Putamen (tissue), 1 donor: ENCODE measurements around the gene PIK3R4.

ENCODE experiments used
- DNase-seq: peaks from one replicate; pipeline ENCODE4 v3.0.0-alpha.2; 2016; ENCODE audit warnings: low spot score

Gene PIK3R4

DNA sequence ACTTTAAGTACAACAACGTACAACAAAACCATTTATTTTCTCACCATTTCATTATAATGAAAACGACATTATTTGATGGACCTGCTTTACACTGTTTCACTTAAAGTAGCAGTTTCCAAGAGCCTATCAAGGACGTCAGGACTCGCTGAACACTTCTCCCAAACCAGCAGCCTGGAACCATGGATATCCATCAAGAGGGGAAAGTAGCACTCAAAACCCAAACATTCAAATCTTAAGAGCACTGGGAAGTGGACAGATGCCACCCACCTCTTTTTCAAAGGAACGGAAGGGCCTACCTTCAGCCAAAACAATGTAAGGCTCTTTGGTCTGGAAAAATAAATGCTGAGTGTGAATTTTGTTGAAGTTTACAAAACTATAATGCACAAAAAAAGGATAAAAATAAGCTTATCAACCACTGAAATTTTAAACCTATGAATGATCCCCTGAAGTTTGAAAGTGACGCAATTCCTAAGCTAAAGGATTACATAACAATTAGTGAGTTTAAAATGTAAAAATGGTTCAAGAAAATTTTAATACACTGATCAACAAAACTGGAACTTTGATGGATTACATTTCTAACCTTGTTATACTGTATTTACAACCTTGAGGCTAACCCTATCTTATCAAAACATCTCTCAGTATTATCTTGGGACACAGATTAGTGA is 4.6 kb downstream of the PIK3R4 start:
- DNase-seq, result no peak

DNA sequence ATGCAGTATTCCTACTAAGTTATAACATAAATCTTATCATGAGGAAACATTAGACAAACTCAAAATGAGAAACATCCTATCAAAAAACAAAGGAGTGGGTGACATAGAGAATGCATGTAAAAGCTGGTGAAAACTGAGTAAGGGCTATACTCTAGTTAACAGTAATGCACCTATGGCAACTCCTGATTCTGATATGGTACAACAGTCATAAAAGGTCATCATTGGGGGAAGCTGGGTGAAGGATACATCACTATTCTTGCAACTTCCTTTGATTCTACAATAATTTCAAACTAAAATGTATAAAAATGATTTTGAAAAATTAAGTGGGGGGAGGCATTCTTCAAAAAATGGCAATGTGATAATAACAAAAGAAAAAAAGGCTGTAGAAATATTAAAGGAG is 6.8 kb downstream of the PIK3R4 start:
- DNase-seq, result no peak

DNA sequence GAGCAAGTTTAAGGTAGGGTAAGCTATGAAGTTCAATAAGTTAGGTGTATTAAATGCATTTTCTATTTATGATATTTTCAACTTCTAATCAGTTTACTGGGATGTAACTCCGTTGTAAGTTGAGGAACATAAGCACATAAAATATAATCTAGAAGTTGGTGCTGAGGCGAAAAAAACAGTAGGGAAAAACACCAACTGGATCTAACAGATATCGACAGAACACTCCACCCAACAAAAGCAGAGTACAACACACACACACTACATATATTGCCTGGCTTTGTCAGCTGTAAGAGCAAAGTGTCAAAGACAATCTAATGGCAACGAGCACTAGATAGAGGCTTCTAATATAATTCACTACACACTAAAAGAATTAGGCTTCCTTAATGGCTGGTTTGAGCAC is 8.4 kb downstream of the PIK3R4 start:
- no peak for DNase-seq

DNA sequence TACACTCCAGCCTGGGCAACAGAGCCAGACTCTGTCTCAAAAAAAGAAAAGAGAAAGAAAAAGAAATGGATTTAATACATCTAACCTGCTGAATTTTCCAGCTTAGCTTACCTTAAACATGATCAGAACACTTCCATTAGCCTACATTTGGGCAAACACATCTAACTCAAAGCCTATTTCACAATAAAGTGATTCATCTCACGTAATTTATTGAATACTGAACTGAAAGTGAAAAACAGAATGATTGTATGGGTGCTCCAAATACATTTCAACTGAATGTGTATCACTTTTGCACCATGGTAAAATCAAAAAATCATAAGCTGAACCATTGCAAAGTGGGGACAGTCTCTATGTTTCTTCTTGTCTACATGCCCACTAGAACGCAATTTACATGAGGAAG is 9.0 kb downstream of the PIK3R4 start:
- no peak for DNase-seq

DNA sequence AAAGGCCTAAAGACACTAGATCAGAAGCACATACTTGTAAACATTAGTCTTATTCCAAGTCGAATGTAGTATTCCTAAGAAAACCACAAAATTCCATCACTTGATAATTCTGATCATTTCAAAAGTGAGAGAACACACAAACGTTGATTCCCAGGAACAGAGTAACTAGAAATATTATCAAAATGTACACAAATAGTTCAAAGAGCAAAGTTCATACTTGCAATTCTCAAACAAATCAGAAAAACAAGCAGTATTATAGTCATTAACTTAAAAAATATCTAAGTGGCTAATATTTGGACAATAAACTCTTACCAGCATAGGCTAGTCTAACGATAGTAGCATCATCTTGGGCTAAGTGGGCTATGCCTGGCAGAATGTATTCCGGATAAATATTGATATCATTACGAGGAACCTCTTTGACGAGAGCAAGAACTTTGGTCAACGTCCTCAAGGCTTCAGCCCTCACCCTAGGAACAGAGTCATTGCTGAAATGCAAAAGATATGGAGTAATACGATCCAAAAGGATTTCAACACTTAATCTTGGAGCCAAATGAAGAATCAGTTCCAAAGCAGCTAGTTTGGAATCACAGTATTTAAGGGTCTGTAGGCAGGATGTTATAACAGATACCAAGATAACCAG is 13.3 kb downstream of the PIK3R4 start:
- DNase-seq, result no peak

DNA sequence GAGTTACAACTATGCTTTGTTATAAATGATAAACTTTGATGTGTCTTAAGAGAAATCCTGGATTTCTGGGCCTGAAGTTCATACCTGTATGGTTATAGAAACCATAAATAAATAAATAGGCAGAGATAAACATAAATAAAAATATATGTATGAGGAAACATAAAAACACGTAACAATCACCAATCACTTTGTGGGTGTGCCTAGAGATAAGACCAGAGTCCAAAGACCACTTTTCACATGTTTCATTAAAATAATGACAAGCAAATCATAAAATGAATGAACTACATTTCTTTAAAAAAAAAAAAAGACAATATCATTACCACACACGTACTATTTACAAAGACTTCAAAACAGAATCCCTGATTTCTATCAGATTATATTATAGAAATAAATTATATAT is 14.1 kb downstream of the PIK3R4 start:
- no peak for DNase-seq

DNA sequence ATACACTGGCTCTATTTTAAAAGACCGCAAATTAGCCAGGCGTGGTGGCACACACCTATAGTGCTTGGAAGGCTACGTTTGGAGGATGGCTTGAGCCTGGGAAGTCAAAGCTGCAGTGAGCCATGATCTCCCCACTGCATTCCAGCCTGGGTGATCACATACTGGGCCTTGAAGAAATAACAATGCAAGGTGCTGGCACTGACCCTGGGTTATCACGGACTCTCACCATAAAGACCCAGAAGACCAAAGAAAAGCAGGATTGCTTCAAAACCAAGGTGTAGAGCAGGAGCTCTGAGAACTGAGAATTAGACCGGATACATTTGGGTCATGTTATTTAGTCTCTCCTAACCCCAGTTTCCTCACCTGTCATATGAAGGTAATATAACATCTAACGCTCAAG is 14.8 kb downstream of the PIK3R4 start:
- no peak for DNase-seq

DNA sequence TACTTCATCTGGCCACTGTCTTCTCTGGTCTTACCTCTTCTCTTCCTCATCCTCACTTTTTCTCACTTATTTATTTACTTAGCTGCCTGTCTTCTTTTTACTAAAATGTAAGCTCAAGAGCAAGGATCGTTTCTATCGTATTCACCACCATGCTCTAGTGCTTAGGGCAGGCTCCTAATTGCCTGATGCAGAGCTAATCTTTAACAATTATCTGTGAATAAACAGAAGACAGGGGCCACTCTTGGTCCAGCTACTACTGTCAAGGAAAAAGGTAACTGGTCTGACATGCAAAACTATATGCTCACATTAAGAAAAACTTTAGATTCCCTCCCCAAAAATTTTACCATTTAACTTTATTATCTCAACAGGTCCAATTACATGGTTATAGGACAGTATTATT is 17.5 kb downstream of the PIK3R4 start:
- DNase-seq, result no peak

DNA sequence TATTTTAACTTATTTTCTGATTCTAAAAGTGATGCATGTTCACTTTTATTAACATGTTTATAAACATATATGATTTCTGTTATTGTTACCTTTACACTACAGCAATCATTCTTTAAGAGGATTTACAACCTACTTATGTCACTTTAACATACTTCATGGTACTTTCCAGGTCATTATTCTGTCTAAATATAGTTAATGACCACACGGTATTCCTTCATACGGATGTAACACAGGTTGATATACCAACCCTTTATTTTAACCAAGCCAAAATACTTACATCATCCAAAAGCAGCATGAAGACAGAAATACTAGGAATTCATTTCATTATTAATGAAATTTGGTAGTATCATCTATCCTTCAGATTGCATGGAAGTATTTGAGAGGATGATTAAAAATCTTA is 18.6 kb downstream of the PIK3R4 start:
- DNase-seq, result no peak

DNA sequence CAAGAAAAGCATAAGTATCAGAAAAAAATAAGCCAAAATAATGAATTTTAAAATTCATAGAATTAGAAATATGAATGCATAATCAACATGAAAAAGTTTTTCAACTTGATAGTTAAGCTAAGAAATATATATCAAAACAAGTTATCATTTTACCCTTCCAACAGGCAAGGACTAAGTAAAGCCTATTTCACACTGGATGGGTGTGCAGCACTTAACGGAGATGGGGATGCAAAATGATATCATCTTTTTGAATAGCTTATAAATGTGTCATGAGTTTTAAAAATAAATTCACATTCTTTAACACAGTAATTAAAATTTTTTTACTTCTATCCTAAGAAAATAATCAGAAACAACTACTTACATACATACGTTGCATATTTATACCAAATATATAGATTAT is 20.9 kb downstream of the PIK3R4 start:
- DNase-seq, result no peak

DNA sequence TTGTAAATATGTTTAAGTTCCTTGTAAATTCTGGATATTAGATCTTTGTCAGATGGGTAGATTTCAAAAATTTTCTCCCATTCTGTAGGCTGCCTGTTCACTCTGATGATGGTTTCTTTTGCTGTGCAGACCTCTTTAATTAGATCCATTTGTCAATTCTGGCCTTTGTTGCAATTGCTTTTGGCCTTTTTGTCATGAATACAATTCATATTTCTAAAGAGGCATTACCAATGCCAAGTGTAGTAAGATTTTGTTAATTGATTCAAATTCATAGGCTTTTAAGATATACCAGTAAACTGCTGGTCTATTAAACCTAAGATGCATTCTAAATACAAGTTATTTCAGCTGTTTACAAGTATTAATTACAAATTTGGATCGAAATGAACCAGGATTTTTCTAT is 31.0 kb downstream of the PIK3R4 start:
- DNase-seq, result no peak

DNA sequence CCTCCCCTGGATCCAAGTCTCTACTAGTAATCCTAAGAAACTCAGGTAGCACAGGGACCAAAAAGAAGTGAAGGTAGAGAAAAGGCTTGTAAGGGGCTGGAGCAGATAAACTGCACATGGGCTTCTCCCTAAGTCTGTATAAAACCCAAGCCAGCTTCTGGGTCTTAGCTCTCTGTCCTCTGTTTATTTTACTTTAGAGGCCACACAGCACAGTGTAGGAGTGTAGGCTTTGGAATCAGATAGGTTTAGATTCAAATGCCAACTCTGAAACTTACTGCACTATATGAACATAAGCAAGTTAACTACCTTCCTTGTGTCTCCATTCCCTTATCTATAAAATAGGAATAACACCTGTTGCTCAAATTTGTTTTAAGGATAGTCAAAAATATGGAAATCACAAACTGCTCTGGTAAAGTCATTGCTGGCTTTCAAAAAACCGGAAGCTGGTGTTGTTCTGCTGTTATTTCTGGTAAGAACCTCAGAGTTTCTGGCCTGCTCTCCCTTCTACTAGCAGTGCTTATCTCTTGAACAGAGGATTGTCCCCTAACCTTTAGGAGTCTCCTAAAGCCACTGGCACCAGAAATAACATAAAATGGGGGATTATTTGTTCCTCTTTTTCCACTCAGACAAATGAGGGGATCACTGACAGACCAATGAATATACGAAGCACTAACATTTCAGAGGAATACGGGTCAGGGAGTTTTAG is 33.8 kb downstream of the PIK3R4 start:
- DNase-seq, result no peak

DNA sequence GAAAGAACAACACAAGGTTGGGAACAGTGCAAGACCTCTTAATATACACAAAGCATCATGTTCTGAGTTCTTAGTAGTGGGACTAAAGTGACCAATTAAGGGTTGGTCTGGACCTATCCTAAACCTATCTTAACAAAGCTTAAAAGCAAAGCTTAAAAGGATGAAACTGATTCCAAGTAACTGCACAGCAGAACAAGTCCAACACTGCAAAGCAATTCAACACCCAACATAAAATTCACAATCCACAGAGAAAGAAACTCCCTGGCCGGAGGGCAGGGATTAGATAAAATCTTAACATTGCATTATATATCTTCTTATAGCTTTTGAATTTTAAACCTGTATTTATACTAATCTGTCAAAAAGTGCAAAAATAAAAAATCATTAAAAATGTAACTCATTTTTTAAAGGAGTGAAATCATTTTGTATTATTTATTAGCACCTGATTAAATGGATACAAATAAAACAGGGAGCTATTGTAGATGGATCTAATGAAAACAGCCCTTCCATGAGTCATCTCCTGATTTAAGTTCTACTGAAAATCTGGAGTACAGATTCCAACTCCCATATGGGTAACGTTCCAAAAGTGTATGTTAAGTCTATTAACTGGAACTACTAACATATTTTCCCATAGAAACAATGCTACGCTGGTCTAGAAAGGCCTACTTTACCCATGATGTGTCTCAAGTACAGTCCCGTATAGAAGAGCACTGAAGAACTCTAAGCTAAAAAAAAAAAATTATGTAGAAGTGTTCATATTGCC is 34.9 kb downstream of the PIK3R4 start:
- no peak for DNase-seq

DNA sequence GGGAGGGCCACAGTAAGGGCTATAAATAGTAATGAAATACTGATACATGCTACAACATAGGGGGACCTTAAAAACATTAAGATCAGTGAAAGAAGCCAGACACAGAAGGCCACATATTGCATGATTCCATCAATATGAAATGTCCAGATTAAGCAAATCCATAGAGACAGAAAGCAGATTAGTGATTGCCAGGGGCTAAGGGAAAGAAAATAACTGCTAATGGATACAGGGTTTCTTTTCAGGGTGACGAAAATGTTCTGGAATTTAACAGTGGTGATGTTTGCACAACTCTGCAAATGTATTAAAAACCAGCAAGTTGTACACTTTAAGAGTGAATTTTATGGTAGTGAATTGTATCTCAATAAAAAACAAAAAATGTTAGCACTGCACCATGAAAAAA is 37.0 kb downstream of the PIK3R4 start:
- no peak for DNase-seq

DNA sequence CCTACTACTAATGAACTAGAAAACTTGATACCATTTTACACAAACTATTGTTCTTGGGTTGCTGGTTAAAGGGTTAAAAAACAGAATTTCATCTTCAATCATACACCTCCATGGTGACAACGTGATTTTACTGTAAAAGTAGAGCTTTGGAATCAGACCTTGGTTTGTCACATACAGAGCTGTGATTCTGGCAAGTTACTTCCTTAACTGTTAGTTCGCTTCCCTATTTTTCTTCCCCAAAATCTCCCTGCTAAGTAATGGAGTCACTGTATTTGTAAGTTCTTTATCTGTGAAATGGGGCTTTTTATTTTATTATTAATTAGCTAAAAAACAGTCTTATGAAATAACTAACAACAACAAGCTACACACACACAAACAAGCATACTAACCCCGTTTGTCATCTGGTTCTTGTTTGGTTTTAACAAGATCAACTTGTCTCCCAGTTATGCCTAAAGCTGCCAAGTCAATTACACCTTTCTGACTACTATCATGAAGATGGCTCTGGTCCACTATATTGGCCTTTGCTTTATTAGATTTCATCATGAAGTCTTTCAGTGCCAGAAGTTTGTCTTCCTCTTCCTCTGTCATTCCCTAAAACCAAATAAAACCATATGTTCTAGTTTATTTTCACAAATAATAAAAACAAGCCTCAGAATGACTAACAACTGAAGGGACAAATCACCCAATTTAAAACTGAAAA is 38.6 kb downstream of the PIK3R4 start:
- no peak for DNase-seq

DNA sequence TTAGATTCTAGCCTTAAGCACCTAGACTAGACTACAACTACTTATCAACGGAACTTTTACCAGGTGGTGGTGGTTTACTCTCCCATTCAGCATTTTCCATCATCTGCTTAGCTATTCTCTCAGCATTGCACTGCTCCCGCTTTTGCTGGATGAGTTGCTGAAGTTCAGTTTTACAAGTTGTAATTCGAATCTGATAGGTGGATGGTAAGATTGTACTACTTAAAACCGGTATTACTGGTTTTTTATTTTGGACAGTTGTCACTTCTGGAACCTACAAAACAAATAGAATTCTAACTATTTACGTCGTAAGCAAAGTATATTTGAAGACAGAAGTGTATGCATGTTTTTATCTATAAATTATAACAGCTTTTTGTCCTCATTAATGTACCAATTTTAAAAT is 41.1 kb downstream of the PIK3R4 start:
- no peak for DNase-seq

DNA sequence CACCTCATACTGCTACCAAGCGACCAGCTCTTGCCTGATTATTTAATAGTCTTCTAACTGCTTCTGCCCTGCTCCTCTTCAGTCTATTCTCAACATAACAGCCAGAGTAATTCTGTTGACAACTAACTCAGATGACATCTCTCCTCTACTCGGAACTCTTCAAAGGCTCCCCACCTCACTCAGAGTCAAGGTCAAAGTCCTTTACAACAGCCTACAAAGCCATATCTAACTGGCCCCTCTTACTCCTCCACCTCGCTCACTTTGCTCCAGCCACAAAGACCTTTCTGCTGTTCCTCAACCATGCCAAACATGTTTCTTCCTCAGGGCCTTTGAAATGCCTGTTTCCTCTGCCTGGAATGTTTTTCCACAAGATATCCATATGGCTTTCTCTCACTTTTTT is 43.6 kb downstream of the PIK3R4 start:
- no peak for DNase-seq

DNA sequence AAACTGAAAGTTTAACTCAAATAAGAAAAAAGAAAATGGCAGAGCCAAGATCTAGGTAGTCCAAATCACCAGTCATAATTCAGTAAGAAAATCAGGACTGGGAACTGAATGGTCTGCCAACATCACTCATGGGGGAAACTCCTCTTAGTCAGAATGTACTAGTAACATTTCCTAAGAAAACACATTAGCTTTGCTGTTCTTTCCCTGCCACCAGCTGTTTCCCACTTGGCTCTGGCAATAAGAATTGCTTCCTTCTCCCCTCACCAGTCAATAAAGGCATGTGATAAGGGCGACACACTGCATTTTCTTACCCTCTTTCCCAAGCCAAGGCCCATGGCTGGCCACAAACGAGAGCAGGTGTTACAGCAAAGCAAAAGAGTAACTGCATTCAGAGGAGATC is 46.1 kb downstream of the PIK3R4 start:
- no peak for DNase-seq

DNA sequence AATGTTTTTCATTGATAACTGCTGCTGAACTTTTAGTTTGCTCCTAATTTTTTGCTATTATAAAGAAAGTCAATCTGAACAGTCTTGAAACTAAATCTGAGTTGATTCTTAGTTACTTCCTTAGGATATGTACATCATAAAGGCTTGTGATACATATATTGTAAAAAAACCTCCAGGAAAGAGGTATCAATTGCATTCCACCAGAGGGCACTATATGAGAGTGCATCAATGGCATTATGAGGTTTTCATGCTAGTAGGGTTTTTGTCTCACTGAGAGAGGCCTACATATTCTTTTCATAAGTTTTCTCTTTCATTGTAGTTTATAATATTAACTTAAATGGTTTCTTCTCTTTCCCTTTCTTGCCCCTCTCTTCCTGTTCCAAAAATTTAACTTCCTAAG is 46.9 kb downstream of the PIK3R4 start:
- DNase-seq, result no peak

DNA sequence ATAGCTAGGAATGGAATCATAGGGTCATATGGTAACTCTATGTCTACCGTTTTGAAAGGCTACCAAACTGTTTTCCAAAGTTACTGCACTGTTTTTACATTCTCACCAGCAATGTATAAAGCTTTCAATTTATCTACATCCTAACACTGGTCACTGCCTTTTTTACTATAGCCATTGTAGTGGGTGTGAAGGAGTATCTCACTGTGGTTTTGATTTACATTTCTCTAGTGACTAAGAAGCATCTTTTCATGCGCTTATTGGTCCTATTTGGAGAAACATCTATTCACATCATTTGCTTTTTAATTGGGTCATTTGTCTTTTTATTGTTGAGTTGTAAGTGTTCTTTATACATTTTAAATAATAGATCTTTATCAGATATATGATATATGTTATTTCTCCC is 53.3 kb downstream of the PIK3R4 start:
- DNase-seq, result no peak

DNA sequence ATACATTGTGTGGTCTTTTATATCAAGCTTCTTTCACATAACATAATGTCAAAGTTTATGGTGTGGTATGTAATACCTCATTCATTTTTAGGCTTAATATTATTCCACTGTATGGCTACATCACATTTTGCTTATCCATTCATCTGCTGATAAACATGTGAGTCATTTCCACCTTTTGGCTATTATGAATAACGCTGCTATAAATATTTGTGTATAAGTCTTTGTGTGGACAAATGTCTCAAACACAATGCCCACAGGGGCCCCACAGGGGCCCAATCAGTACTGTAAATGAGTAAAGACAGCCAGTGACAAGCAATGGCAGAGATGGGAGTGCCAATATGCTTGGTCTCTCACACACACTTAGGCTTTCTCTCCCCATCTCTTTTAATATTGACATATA is 54.2 kb downstream of the PIK3R4 start:
- no peak for DNase-seq
